HCEC 1CT (cell line): ENCODE data around the gene TNFAIP6.
"Not testable (repeated sequence)": the region's sequence is repeated elsewhere in the genome, so short reads cannot be mapped to it uniquely, and the experiment has no call there.

Experiments
- DNase-seq: peaks from one replicate; pipeline ENCODE4 v3.0.0-alpha.2; 2017

Gene TNFAIP6

GRCh38 chr2:151361674-151362370 is 4.4 kb downstream of the TNFAIP6 start:
- DNase-seq = no peak

GRCh38 chr2:151363709-151364108 is 6.3 kb downstream of the TNFAIP6 start:
- DNase-seq = no peak

- DNase-seq = no peak
Measured at GRCh38 chr2:151367571-151367970, 10.2 kb downstream of the TNFAIP6 start.

- peak; percentile 90 for DNase-seq
Measured at GRCh38 chr2:151374436-151374835, 17.0 kb downstream of the TNFAIP6 start.

GRCh38 chr2:151379169-151379568 is 21.8 kb downstream of the TNFAIP6 start:
- DNase-seq = peak; percentile 45

GRCh38 chr2:151380580-151381235 is 23.3 kb downstream of the TNFAIP6 start:
- DNase-seq = no peak

- peak; percentile 48 for DNase-seq
Measured at GRCh38 chr2:151381266-151381665, 23.9 kb downstream of the TNFAIP6 start.

- no peak for DNase-seq
Measured at GRCh38 chr2:151388011-151388410, 30.6 kb downstream of the TNFAIP6 start.

GRCh38 chr2:151391436-151391835 is 34.0 kb downstream of the TNFAIP6 start:
- DNase-seq = no peak

GRCh38 chr2:151394509-151394908 is 37.1 kb downstream of the TNFAIP6 start:
- no peak for DNase-seq

- no peak for DNase-seq
Measured at GRCh38 chr2:151395509-151396374, 38.4 kb downstream of the TNFAIP6 start.

- DNase-seq = no peak
Measured at GRCh38 chr2:151399981-151400380, 42.6 kb downstream of the TNFAIP6 start.

GRCh38 chr2:151401149-151401548 is 43.8 kb downstream of the TNFAIP6 start:
- DNase-seq = no peak

- no peak for DNase-seq
Measured at GRCh38 chr2:151403914-151404313, 46.5 kb downstream of the TNFAIP6 start.

- no peak for DNase-seq
Measured at GRCh38 chr2:151405376-151405775, 48.0 kb downstream of the TNFAIP6 start.

GRCh38 chr2:151407281-151407680 is 49.9 kb downstream of the TNFAIP6 start:
- no peak for DNase-seq

GRCh38 chr2:151408788-151409600 is 51.6 kb downstream of the TNFAIP6 start:
- no peak for DNase-seq

- peak; percentile 98 for DNase-seq
Measured at GRCh38 chr2:151409601-151410484, 52.5 kb downstream of the TNFAIP6 start, which contains the start of gene RIF1. Gene RIF1 (plus strand): TSS chr2:151409902. CDS start chr2:151410424, 522 bp downstream.

- peak; percentile 16 for DNase-seq
Measured at GRCh38 chr2:151410485-151410834, 53.1 kb downstream of the TNFAIP6 start.

GRCh38 chr2:151417650-151418049 is 60.3 kb downstream of the TNFAIP6 start:
- DNase-seq = no peak

- DNase-seq = not testable (repeated sequence)
Measured at GRCh38 chr2:151421681-151422080, 64.3 kb downstream of the TNFAIP6 start.
